Neural progenitor cell (in vitro differentiated cells): ENCODE measurements around the gene TTC12.

Experiments used
- EZH2phosphoT487 ChIP-seq: fragments of 200-600 bp; sonication (generic); IDR thresholded peaks from 2 replicates; pipeline ENCODE4 v1.6.1; 2017; ENCODE audit warnings: antibody characterized with exemption
- TF ChIP-seq, protein P1 (sequence below): fragments of 200-600 bp; sonication (generic); IDR thresholded peaks from 2 replicates; pipeline ENCODE4 v1.5.1; 2017; ENCODE audit warnings: antibody characterized with exemption, mild to moderate bottlenecking

DNA sequence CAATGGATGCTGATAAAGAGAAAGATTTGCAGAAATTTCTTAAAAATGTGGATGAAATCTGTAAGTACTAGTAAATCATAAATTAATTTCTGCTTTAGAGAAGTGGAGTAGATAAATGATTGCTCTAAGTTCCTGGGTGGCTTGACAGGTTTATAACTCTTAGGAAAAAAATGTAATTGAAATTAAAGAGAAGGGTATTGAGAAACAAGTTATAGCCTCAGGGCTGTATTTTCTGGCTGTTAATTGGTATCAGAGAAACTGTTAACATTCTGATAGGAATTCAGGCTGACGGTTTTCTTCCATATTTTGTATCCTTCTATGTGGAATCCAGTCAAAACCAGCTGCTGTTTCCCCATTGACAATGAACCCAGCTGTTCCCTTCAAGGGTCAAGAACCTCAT is 1.9 kb downstream of the TTC12 start:
- TF ChIP-seq, protein P1, sequence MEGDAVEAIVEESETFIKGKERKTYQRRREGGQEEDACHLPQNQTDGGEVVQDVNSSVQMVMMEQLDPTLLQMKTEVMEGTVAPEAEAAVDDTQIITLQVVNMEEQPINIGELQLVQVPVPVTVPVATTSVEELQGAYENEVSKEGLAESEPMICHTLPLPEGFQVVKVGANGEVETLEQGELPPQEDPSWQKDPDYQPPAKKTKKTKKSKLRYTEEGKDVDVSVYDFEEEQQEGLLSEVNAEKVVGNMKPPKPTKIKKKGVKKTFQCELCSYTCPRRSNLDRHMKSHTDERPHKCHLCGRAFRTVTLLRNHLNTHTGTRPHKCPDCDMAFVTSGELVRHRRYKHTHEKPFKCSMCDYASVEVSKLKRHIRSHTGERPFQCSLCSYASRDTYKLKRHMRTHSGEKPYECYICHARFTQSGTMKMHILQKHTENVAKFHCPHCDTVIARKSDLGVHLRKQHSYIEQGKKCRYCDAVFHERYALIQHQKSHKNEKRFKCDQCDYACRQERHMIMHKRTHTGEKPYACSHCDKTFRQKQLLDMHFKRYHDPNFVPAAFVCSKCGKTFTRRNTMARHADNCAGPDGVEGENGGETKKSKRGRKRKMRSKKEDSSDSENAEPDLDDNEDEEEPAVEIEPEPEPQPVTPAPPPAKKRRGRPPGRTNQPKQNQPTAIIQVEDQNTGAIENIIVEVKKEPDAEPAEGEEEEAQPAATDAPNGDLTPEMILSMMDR: no peak
- TF ChIP-seq EZH2phosphoT487: no peak
